ENCODE results near the gene MAGEA6.
"Not testable (repeated sequence)": the region's sequence is repeated elsewhere in the genome, so short reads cannot be mapped to it uniquely, and the experiment has no call there.

Gene MAGEA6

DNA sequence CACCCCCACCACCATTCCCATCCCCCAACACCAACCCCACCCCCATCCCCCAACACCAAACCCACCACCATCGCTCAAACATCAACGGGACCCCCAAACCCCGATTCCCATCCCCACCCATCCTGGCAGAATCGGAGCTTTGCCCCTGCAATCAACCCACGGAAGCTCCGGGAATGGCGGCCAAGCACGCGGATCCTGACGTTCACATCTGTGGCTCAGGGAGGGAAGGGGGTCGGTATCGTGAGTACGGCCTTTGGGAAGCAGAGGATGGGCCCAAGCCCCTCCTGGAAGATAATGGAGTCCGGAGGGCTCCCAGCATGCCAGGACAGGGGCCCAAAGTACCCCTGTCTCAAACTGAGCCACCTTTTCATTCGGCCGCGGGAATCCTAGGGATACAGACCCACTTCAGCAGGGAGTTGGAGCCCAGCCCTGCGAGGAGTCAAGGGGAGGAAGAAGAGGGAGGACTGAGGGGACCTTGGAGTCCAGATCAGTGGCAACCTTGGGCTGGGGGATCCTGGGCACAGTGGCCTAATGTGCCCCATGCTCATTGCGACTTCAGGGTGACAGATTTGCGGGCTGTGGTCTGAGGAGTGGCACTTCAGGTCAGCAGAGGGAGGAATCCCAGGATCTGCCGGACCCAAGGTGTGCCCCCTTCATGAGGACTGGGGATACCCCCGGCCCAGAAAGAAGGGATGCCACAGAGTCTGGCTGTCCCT, 35.2 kb downstream of the MAGEA6 start:
- H3K23ac ChIP-seq (ENCODE audit: low read length); H2AFZ ChIP-seq (ENCODE audit: insufficient read depth, low read length, poor library complexity); H3K18ac ChIP-seq (ENCODE audit: low read length); H2BK12ac ChIP-seq (ENCODE audit: low read length); H3K79me2 ChIP-seq (ENCODE audit: control insufficient read depth, insufficient read depth, low read length, poor library complexity); H3K36me3 ChIP-seq (ENCODE audit: control insufficient read depth in 1 of 2, insufficient read depth in 2 of 2, low read length in 2 of 2); H3K4me1 ChIP-seq (ENCODE audit: control insufficient read depth in 1 of 2, insufficient read depth in 2 of 2, low read length in 2 of 2); H3K4me3 ChIP-seq (ENCODE audit: low read depth, low read length); H3K27me3 ChIP-seq (ENCODE audit: insufficient read depth, low read length); H4K12ac ChIP-seq (ENCODE audit: low read depth, low read length); H4K91ac ChIP-seq (ENCODE audit: low read depth, low read length); H3K9me3 ChIP-seq (ENCODE audit: insufficient read depth, low read depth, low read length); H3K4me2 ChIP-seq (ENCODE audit: low read length); H3K9ac ChIP-seq (ENCODE audit: low read length); H4K8ac ChIP-seq (ENCODE audit: low read depth, low read length); H2BK5ac ChIP-seq (ENCODE audit: low read depth, low read length, poor library complexity); H3K27ac ChIP-seq (ENCODE audit: low read depth, low read length); H2AK5ac ChIP-seq (ENCODE audit: low read length); H3K79me1 ChIP-seq (ENCODE audit: low read length); DNase-seq; H2BK120ac ChIP-seq (ENCODE audit: insufficient read depth, low read length, poor library complexity); H3K4ac ChIP-seq (ENCODE audit: low read depth, low read length); H3K14ac ChIP-seq (ENCODE audit: low read length): not testable (repeated sequence)
- WGBS (ENCODE audit: extremely low coverage, insufficient coverage, insufficient read length), result 100% methylated on average over 1 of the region's 22 CpGs

- H3K4me2 ChIP-seq (ENCODE audit: low read length), result no peak within 1 kb of the TSS
- no peak within 1 kb of the TSS for H3K27ac ChIP-seq (ENCODE audit: low read depth, low read length)
- H2AK5ac ChIP-seq (ENCODE audit: low read length), result no peak within 1 kb of the TSS
- H3K9me3 ChIP-seq (ENCODE audit: insufficient read depth, low read depth, low read length), result no peaks in the 10 kb centered on the region
- no peak within 1 kb of the TSS for H4K8ac ChIP-seq (ENCODE audit: low read depth, low read length)
- H4K91ac ChIP-seq (ENCODE audit: low read depth, low read length), result no peak within 1 kb of the TSS
- no peak within 1 kb of the TSS for H3K23ac ChIP-seq (ENCODE audit: low read length)
- H3K14ac ChIP-seq (ENCODE audit: low read length), result no peak within 1 kb of the TSS
- H4K12ac ChIP-seq (ENCODE audit: low read depth, low read length), result no peak within 1 kb of the TSS
- H3K36me3 ChIP-seq (ENCODE audit: control insufficient read depth in 1 of 2, insufficient read depth in 2 of 2, low read length in 2 of 2), result no peaks in the 10 kb centered on the region
- no peak within 1 kb of the TSS for H3K4me3 ChIP-seq (ENCODE audit: low read depth, low read length)
- no peak within 1 kb of the TSS for H2BK5ac ChIP-seq (ENCODE audit: low read depth, low read length, poor library complexity)
- H3K9ac ChIP-seq (ENCODE audit: low read length), result no peak within 1 kb of the TSS
- WGBS (ENCODE audit: extremely low coverage, insufficient coverage, insufficient read length), result no CpG with 5 or more reads among the region's 21 CpGs
- no peak within 1 kb of the TSS for H3K18ac ChIP-seq (ENCODE audit: low read length)
- H3K27me3 ChIP-seq (ENCODE audit: insufficient read depth, low read length), result no peaks in the 10 kb centered on the region
- no peaks in the 10 kb centered on the region for H3K79me1 ChIP-seq (ENCODE audit: low read length)
- H3K4me1 ChIP-seq (ENCODE audit: control insufficient read depth in 1 of 2, insufficient read depth in 2 of 2, low read length in 2 of 2), result no peaks in the 10 kb centered on the region
- H2BK12ac ChIP-seq (ENCODE audit: low read length), result no peak within 1 kb of the TSS
- no peaks in the 10 kb centered on the region for H3K79me2 ChIP-seq (ENCODE audit: control insufficient read depth, insufficient read depth, low read length, poor library complexity)
- no peak for DNase-seq
- H2AFZ ChIP-seq (ENCODE audit: insufficient read depth, low read length, poor library complexity), result no peak within 1 kb of the TSS
- no peak within 1 kb of the TSS for H2BK120ac ChIP-seq (ENCODE audit: insufficient read depth, low read length, poor library complexity)
- H3K4ac ChIP-seq (ENCODE audit: low read depth, low read length), result no peak within 1 kb of the TSS
These were observed 36.1 kb downstream of the MAGEA6 start, which contains the start of the genes CSAG1 and MAGEA12 for GRCh38 chrX:152733261-152733975. Gene CSAG1, minus strand, starts transcription at chrX:152733721. Its CDS starts 1,261 bp downstream, at chrX:152732460. Gene MAGEA12, plus strand, starts transcription at chrX:152733757. Its CDS starts 2,405 bp downstream, at chrX:152736162.

DNA sequence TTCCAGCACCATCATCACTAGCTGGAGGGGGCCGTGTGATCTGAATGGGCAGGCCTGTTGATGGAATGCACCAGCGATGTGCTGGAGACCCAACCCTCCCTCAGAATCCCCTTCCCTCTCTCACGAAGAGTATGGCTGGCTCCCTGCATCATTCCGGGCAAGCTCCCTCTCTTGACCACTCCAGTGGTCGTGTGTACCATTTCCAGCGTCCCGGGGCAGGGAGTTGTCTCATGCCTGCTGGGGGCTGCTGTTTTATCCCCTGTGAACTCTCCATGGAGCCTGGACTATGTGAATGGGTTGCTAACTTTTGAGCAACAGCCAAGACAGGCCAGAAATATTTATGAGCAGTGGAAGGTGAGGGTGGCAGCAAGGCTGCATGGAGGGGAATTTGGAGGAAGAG, 44.1 kb downstream of the MAGEA6 start:
- Histone ChIP-seq H3K4me2 (ENCODE audit: low read length) (no peak overlapping the region), H3K27me3 (ENCODE audit: insufficient read depth, low read length) (no peaks in the 10 kb centered on the region), H2BK12ac (ENCODE audit: low read length) (no peak overlapping the region), H4K8ac (ENCODE audit: low read depth, low read length) (no peak overlapping the region), H3K9me3 (ENCODE audit: insufficient read depth, low read depth, low read length) (no peaks in the 10 kb centered on the region), H2AFZ (ENCODE audit: insufficient read depth, low read length, poor library complexity) (no peak overlapping the region), H3K18ac (ENCODE audit: low read length) (no peak overlapping the region), H3K14ac (ENCODE audit: low read length) (no peak overlapping the region), H3K23ac (ENCODE audit: low read length) (no peak overlapping the region), H4K91ac (ENCODE audit: low read depth, low read length) (no peak overlapping the region), H3K27ac (ENCODE audit: low read depth, low read length) (no peak overlapping the region), H3K4ac (ENCODE audit: low read depth, low read length) (no peak overlapping the region), H3K79me2 (ENCODE audit: control insufficient read depth, insufficient read depth, low read length, poor library complexity) (no peaks in the 10 kb centered on the region), H3K4me3 (ENCODE audit: low read depth, low read length) (no peak overlapping the region), H3K9ac (ENCODE audit: low read length) (no peak overlapping the region), H3K79me1 (ENCODE audit: low read length) (no peaks in the 10 kb centered on the region), H3K36me3 (ENCODE audit: control insufficient read depth in 1 of 2, insufficient read depth in 2 of 2, low read length in 2 of 2) (no peaks in the 10 kb centered on the region), H2AK5ac (ENCODE audit: low read length) (no peak overlapping the region), H2BK5ac (ENCODE audit: low read depth, low read length, poor library complexity) (no peak overlapping the region), H4K12ac (ENCODE audit: low read depth, low read length) (no peak overlapping the region), H2BK120ac (ENCODE audit: insufficient read depth, low read length, poor library complexity) (no peak overlapping the region), H3K4me1 (ENCODE audit: control insufficient read depth in 1 of 2, insufficient read depth in 2 of 2, low read length in 2 of 2) (no peaks in the 10 kb centered on the region)
- no peak for DNase-seq
- WGBS (ENCODE audit: extremely low coverage, insufficient coverage, insufficient read length), result no CpG with 5 or more reads among the region's 7 CpGs

Measured in trophoblast cell (in vitro differentiated cells and primary cell).